Neuronal stem cell (in vitro differentiated cells): ENCODE measurements around the gene ITPA.

Experiments used
- DNase-seq: peaks from one replicate; pipeline ENCODE4 v3.0.0-alpha.2; 2013; ENCODE audit warnings: low spot score
- H2AFZ ChIP-seq: one replicate; pipeline ENCODE4 v1.6.1; 2013; ENCODE audit warnings: mild to moderate bottlenecking, low read length, inconsistent platforms
- H2AK5ac ChIP-seq: 2 replicates; pipeline ENCODE4 v1.6.1; 2013; ENCODE audit warnings: low read depth, mild to moderate bottlenecking, inconsistent platforms, low read length, moderate library complexity, mixed read lengths
- H2BK120ac ChIP-seq: 2 replicates; pipeline ENCODE4 v1.6.1; 2013; ENCODE audit warnings: low read depth, mild to moderate bottlenecking, inconsistent platforms, low read length, moderate library complexity, mixed read lengths
- H2BK12ac ChIP-seq: one replicate; pipeline ENCODE4 v1.6.1; 2013; ENCODE audit warnings: low read length, inconsistent platforms
- H2BK15ac ChIP-seq: 2 replicates; pipeline ENCODE4 v1.6.1; 2013; ENCODE audit warnings: mild to moderate bottlenecking, low read length, inconsistent platforms, mixed read lengths
- H2BK5ac ChIP-seq: one replicate; pipeline ENCODE4 v1.6.1; 2013; ENCODE audit warnings: inconsistent platforms, mild to moderate bottlenecking, low read length, moderate library complexity
- H3K14ac ChIP-seq: one replicate; pipeline ENCODE4 v1.6.1; 2013; ENCODE audit warnings: low read length, inconsistent platforms
- H3K18ac ChIP-seq: 2 replicates; pipeline ENCODE4 v1.6.1; 2013; ENCODE audit warnings: low read length, inconsistent platforms
- H3K23ac ChIP-seq: 2 replicates; pipeline ENCODE4 v1.6.1; 2013; ENCODE audit warnings: low read depth, mild to moderate bottlenecking, mixed read lengths, low read length, inconsistent platforms; ENCODE audit not compliant: poor library complexity
- H3K27ac ChIP-seq: replicated peaks from 3 replicates; pipeline ENCODE4 v1.5.1; 2013; ENCODE audit warnings: low read length, inconsistent platforms
- H3K27me3 ChIP-seq, 3 experiments: 2 replicates each; pipeline ENCODE4 v1.6.1; 2013; ENCODE audit warnings: low read length in 3 of 3, mild to moderate bottlenecking in 2 of 3, inconsistent platforms in 1 of 3, low read depth in 1 of 3, mixed read lengths in 1 of 3, moderate library complexity in 1 of 3; ENCODE audit not compliant: control insufficient read depth in 3 of 3, insufficient read depth in 3 of 3
- H3K36me3 ChIP-seq, 2 donors: replicated peaks in 1 of 2; 2 replicates each; pipeline ENCODE4 v1.6.1; 2013; ENCODE audit warnings: low read length in 2 of 2; ENCODE audit not compliant: control insufficient read depth in 2 of 2, insufficient read depth in 2 of 2
- H3K4ac ChIP-seq: 2 replicates; pipeline ENCODE4 v1.6.1; 2013; ENCODE audit warnings: inconsistent platforms, mild to moderate bottlenecking, low read length, moderate library complexity
- H3K4me1 ChIP-seq, 2 donors: 1 replicate in 1 of 2; 2 replicates in 1 of 2; pipeline ENCODE4 v1.6.1; 2013; ENCODE audit warnings: low read length in 2 of 2, low read depth in 1 of 2; ENCODE audit not compliant: control insufficient read depth in 2 of 2, insufficient read depth in 1 of 2
- H3K4me2 ChIP-seq: one replicate; pipeline ENCODE4 v1.6.1; 2013; ENCODE audit warnings: mild to moderate bottlenecking, low read length, inconsistent platforms; ENCODE audit not compliant: insufficient read depth, poor library complexity, severe bottlenecking
- H3K4me3 ChIP-seq, 2 donors: 2 replicates each; pipeline ENCODE4 v1.5.1; 2013; ENCODE audit warnings: low read length in 2 of 2, mild to moderate bottlenecking in 2 of 2, inconsistent platforms in 1 of 2, moderate library complexity in 1 of 2
- H3K79me1 ChIP-seq: one replicate; pipeline ENCODE4 v1.6.1; 2013; ENCODE audit warnings: low read depth, mild to moderate bottlenecking, inconsistent platforms, low read length, moderate library complexity
- H3K9ac ChIP-seq: one replicate; pipeline ENCODE4 v1.6.1; 2013; ENCODE audit warnings: mild to moderate bottlenecking, low read depth, low read length, inconsistent platforms; ENCODE audit not compliant: poor library complexity
- H3K9me3 ChIP-seq, 2 donors: replicated peaks in 1 of 2; 2 replicates each; pipeline versions ENCODE3 to v1.6.1; 2013; ENCODE audit warnings: low read length in 2 of 2, mild to moderate bottlenecking in 2 of 2, inconsistent platforms in 1 of 2, low read depth in 1 of 2, mixed read lengths in 1 of 2, moderate library complexity in 1 of 2; ENCODE audit not compliant: control insufficient read depth in 2 of 2, insufficient read depth in 1 of 2
- H4K8ac ChIP-seq: one replicate; pipeline ENCODE4 v1.6.1; 2013; ENCODE audit warnings: low read depth, mild to moderate bottlenecking, inconsistent platforms, low read length, moderate library complexity
- H4K91ac ChIP-seq: one replicate; pipeline ENCODE4 v1.6.1; 2013; ENCODE audit warnings: low read length, low read depth, mild to moderate bottlenecking, inconsistent platforms; ENCODE audit not compliant: poor library complexity
- WGBS, 2 donors: extraction: QIAGEN DNeasy Blood & Tissue Kit; methylation state at CpG; one replicate each; pipeline ENCODE4 v1.1.7; 2013; ENCODE audit warnings: missing lambda C conversion rate in 2 of 2, mixed read lengths in 1 of 2; ENCODE audit not compliant: insufficient read length in 2 of 2, insufficient replicate concordance in 1 of 2; ENCODE audit errors: extremely low coverage in 2 of 2; 5-methylcytosine and 5-hydroxymethylcytosine counted together

ITPA gene

GRCh38 chr20:3199976-3200755 lies 9.1 kb upstream of the ITPA start:
- no peak for DNase-seq
- Histone ChIP-seq H4K91ac (no peak overlapping the region), H3K4me3 (peak overlapping the region in 1 of 2 donors; percentile 6), H3K79me1 (peaks cover 24% of the 10 kb centered on the region), H3K4me1 (peaks cover 0 to 5% of the 10 kb centered on the region in 2 donors), H3K36me3 (peaks cover 33 to 58% of the 10 kb centered on the region in 2 donors), H2BK5ac (no peak overlapping the region), H3K4me2 (no peak overlapping the region), H3K27me3 (no peaks in the 10 kb centered on the region), H2AFZ (no peak overlapping the region), H2AK5ac (no peak overlapping the region), H3K4ac (no peak overlapping the region), H3K23ac (peak overlapping the region; percentile 43), H3K27ac (no peak overlapping the region), H3K9me3 (peaks cover 0 to 2% of the 10 kb centered on the region in 2 donors), H2BK15ac (no peak overlapping the region), H2BK120ac (no peak overlapping the region), H2BK12ac (no peak overlapping the region), H3K14ac (no peak overlapping the region), H3K18ac (no peak overlapping the region), H4K8ac (no peak overlapping the region), H3K9ac (no peak overlapping the region)
- no CpG with 5 or more reads among the region's 27 CpGs for WGBS, 2 donors

- H3K18ac ChIP-seq = no peak overlapping the region
- peaks cover 21 to 41% of the 10 kb centered on the region in 2 donors for H3K36me3 ChIP-seq
- no peak overlapping the region for H3K4ac ChIP-seq
- no peak overlapping the region for H2BK120ac ChIP-seq
- no peaks in the 10 kb centered on the region for H3K27me3 ChIP-seq
- no peak overlapping the region for H2AFZ ChIP-seq
- H4K91ac ChIP-seq = no peak overlapping the region
- H3K4me1 ChIP-seq = peaks cover 0 to 5% of the 10 kb centered on the region in 2 donors
- H3K9ac ChIP-seq = peak overlapping the region; percentile 83
- no CpG with 5 or more reads among the region's 9 CpGs for WGBS, 2 donors
- H2AK5ac ChIP-seq = no peak overlapping the region
- H2BK12ac ChIP-seq = no peak overlapping the region
- H2BK5ac ChIP-seq = no peak overlapping the region
- no peak overlapping the region for H3K14ac ChIP-seq
- DNase-seq = no peak
- H4K8ac ChIP-seq = no peak overlapping the region
- peak overlapping the region; percentile 91 for H3K4me2 ChIP-seq
- no peak overlapping the region for H2BK15ac ChIP-seq
- H3K23ac ChIP-seq = no peak overlapping the region
- no peak overlapping the region for H3K27ac ChIP-seq
- peak overlapping the region in 1 of 2 donors; percentile 85 for H3K4me3 ChIP-seq
- peaks cover 0 to 2% of the 10 kb centered on the region in 2 donors for H3K9me3 ChIP-seq
- H3K79me1 ChIP-seq = peaks cover 24% of the 10 kb centered on the region
Observed at GRCh38 chr20:3202965-3203314, 6.4 kb upstream of the ITPA start.

DNA sequence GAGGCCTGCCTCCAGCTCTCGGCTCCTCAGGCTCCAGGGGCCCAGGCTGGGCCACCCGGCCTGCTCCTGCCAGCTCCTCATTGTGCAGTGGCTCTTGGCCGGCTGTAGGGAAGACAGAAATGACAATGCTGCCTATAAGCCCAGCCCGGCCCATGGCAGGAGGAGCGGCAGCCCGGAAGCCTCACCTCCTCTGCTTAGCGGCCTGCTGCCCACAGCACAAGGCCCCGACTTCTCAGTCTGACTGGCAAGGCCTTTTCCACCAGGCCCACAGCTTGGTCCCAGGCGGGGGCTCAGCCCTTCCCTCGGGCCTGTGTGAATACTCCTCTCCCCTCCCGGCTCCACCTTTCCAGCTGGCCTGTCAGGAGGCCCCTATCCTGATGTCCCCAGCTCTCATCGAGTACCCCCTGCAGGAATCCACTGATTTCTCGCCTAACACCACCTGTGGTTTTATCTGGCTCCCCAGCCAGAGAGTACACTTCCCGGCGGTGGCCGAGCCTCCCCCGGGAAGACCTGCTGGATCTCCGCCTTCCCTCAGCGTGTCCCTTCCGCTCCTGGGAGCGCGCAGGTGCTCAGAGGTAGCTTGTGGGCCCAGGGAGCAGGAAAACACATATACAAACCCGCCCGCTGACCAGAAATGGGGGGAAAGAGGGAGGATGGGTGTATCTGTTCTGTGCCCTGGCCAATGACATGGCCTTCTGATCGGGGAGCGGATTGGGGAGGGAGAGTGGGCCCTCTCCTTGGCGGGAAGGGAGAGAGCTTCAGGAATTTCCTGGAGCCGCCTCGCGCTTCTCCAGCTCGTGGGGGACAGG lies 5.8 kb upstream of the ITPA start:
- Histone ChIP-seq H3K4me2 (peak overlapping the region; percentile 91), H3K27me3 (no peaks in the 10 kb centered on the region), H3K36me3 (peaks cover 21 to 41% of the 10 kb centered on the region in 2 donors), H4K91ac (no peak overlapping the region), H3K9ac (peak overlapping the region; percentile 97), H4K8ac (no peak overlapping the region), H2BK15ac (no peak overlapping the region), H2AFZ (peak overlapping the region; percentile 99), H3K9me3 (peaks cover 0 to 2% of the 10 kb centered on the region in 2 donors), H3K27ac (no peak overlapping the region), H3K4ac (peak overlapping the region; percentile 97), H3K4me3 (peak overlapping the region; percentile 82 to 85), H3K79me1 (peaks cover 24% of the 10 kb centered on the region), H3K14ac (peak overlapping the region; percentile 84), H3K23ac (peak overlapping the region; percentile 95), H2BK12ac (no peak overlapping the region), H3K4me1 (peaks cover 4 to 6% of the 10 kb centered on the region in 2 donors), H2BK120ac (no peak overlapping the region), H2AK5ac (peak overlapping the region; percentile 94), H3K18ac (peak overlapping the region; percentile 81), H2BK5ac (peak overlapping the region; percentile 14)
- no CpG with 5 or more reads among the region's 31 CpGs for WGBS, 2 donors
- no peak for DNase-seq
